Fibroblast of lung (primary cell): ENCODE measurements around the gene CARMIL1.

Source experiments
- CTCF ChIP-seq, 2 donors: IDR thresholded peaks in 1 of 2; conservative IDR thresholded peaks in 1 of 2; 1 replicate in 1 of 2; 2 replicates in 1 of 2; pipeline ENCODE4 v1.5.1; 2011 to 2012; ENCODE audit warnings: low read length in 2 of 2, control low read depth in 1 of 2, inconsistent platforms in 1 of 2, low read depth in 1 of 2, mild to moderate bottlenecking in 1 of 2
- EZH2 ChIP-seq: IDR thresholded peaks from 2 replicates; pipeline ENCODE4 v1.5.1; 2012; ENCODE audit warnings: low read length, control low read depth, mild to moderate bottlenecking; ENCODE audit errors: missing control alignments

GRCh38 chr6:25277857-25278256 lies 1.3 kb upstream of the CARMIL1 start:
- no peak for TF ChIP-seq CTCF (conservative IDR thresholded peaks at IDR 0.05 in 1 of 2, IDR thresholded peaks at IDR 0.05 in 1 of 2; ENCODE audit: low read depth in 1 of 2, low read length in 2 of 2)
- no peak for TF ChIP-seq EZH2
